Fibroblast of pulmonary artery (primary cell): ENCODE results near the gene MBOAT7.
"Not testable (repeated sequence)": the region's sequence is repeated elsewhere in the genome, so short reads cannot be mapped to it uniquely, and the experiment has no call there.

Experiments
- DNase-seq: peaks from one replicate; pipeline ENCODE4 v3.0.0-alpha.2; 2010; ENCODE audit warnings: low read depth
- H3K4me3 ChIP-seq: replicated peaks from 2 replicates; pipeline ENCODE4 v1.5.1; 2011; ENCODE audit warnings: low read depth, mild to moderate bottlenecking, control low read depth, low read length, moderate library complexity
- TF ChIP-seq, protein P1 (sequence below): IDR thresholded peaks from 2 replicates; pipeline ENCODE4 v1.5.1; 2011; ENCODE audit warnings: mild to moderate bottlenecking, control low read depth, low read length, inconsistent platforms; ENCODE audit errors: missing control alignments

Gene MBOAT7

DNA sequence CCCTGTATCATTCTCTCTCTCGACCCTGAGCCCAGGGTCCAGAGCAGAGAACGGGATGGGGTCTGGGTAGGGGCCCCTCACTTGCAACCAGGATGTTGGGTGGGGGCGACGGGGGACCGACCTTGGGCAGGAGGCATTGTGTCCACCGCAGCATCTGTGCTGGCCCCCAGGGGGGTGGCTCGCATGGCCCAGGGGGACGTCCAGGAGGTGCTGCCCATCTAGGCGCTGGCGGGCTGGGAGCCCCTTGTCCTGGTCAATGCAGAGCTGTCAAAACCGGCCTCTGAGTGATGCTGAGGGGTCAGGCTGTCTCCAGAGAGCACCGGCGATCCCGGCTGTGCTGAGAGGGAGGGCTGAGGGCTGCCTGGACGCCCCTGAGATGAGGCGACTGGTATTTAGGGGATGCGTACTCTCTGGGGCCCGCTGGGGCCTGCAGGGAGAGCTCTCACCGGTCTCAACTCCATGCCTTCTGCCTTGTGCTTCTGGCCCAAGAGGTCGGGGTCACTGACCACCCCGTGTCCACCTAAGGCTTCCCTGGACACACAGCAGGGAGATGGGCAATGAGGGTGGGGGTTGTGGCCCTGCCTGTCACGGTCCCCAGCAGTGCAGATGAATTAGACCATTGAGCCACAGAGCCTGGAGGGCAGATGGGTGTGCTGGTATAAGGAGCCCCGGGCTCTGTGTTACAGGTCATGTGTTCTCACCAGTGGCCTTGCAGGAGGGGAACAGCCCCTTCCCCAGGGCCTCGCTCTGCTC lies 19.9 kb upstream of the MBOAT7 start:
- TF ChIP-seq, protein P1, sequence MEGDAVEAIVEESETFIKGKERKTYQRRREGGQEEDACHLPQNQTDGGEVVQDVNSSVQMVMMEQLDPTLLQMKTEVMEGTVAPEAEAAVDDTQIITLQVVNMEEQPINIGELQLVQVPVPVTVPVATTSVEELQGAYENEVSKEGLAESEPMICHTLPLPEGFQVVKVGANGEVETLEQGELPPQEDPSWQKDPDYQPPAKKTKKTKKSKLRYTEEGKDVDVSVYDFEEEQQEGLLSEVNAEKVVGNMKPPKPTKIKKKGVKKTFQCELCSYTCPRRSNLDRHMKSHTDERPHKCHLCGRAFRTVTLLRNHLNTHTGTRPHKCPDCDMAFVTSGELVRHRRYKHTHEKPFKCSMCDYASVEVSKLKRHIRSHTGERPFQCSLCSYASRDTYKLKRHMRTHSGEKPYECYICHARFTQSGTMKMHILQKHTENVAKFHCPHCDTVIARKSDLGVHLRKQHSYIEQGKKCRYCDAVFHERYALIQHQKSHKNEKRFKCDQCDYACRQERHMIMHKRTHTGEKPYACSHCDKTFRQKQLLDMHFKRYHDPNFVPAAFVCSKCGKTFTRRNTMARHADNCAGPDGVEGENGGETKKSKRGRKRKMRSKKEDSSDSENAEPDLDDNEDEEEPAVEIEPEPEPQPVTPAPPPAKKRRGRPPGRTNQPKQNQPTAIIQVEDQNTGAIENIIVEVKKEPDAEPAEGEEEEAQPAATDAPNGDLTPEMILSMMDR = no peak
- H3K4me3 ChIP-seq = no peak overlapping the region
- no peak for DNase-seq

DNA sequence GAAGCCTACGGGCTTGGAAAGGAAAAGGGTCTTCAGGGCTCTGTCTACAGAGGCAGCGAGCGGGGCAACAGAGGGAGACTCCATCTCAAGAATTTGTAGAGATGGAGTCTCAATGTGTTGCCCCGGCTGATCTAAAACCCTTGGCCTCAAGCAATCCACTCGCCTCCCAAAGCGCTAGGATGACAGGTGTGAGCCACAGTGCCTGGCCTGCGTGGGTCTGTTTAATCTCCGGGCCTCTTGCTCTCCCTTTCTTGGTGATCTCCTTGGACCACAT lies 19.3 kb upstream of the MBOAT7 start:
- no peak overlapping the region for H3K4me3 ChIP-seq
- TF ChIP-seq, protein P1 = no peak
- DNase-seq = peak; percentile 30

DNA sequence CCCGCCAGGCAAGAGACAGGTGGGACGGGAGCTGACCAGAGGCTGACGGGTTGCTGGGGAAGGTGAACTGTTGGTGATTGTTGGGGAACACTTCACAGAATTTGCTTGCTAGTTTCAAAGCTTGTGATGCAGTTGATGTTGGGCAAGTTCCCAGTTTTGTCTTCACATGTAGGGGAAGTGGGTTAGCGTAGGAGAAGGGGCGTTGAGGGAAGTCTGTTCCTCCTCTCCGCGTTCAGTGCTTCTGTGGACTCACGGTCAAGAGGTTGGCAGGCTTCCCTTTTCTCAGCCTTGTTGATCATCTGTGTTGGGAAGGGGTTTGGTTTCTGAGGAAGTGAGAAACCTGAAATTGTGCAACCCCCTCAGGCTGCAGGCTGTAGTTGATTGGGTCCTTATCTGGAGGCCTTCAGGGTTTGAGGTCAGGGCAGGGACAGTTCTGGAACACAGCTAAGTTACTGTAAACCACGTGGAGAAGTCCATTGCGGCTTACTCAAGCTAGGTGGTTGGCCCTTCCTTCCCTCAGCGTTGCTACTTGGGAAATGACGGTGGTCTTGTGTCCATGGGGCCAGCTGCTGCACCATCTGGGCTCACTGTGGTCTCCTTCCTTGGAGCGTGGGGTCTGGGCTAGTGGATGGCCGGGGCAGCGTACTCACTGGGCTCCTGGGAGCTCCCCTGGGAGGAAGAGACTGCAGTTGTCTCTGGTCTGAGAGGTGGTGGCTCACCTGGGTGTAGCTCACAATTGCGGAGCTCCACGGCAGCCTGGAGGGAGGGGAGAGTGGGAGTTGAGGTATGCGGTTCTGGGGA lies 18.8 kb upstream of the MBOAT7 start:
- TF ChIP-seq, protein P1 = no peak
- peak; percentile 100 for DNase-seq
- H3K4me3 ChIP-seq = peak overlapping the region; percentile 24

DNA sequence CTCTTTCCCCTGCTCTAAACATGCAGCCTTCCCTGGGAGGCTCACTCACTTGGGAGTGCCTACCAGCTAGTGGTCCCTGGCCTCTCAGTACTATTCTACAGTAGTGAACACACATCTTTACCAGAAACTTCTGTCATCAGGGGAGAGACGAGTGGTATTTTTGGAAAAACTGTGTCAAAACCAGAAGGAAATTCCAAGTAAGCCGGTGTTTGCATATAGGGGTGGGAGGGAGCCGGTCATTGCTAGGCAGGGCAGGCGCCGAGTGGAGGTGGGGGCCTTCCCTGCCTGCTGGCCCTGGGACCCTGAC lies 18.2 kb upstream of the MBOAT7 start:
- DNase-seq = no peak
- H3K4me3 ChIP-seq = peak overlapping the region; percentile 24
- TF ChIP-seq, protein P1 = no peak

DNA sequence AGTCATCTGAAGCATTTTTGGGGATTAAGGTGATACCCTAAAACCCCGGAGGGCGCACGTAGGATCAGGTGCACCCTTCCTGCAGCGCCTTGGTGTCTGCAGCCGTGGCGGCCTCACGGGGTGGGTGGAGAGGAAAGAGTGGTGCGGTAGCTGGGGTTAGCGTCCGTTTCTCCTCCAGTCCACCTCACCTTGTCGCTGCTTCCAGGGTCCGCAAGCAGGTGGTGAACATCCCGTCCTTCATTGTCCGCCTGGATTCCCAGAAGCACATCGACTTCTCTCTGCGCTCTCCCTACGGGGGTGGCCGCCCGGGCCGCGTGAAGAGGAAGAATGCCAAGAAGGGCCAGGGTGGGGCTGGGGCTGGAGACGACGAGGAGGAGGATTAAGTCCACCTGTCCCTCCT lies 17.8 kb upstream of the MBOAT7 start:
- not testable (repeated sequence) for DNase-seq, H3K4me3 ChIP-seq

DNA sequence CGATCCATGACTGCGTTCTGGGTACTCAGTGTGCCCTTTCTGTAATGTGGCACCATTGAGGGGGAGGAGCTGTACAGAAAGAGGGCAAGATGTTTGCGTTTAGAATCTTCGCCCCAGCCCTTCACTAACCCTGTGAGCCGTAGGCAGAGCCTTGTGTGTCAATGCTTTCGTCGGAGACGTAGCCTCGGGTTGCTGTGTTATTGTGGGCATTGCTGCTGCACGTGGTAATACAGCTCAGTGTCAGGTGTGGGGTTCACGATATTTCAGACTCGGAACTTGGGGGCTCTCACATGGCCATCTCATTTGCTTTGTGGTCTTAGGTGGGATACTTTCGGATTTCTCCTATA lies 17.4 kb upstream of the MBOAT7 start:
- no peak for DNase-seq
- TF ChIP-seq, protein P1 = no peak
- no peak overlapping the region for H3K4me3 ChIP-seq

DNA sequence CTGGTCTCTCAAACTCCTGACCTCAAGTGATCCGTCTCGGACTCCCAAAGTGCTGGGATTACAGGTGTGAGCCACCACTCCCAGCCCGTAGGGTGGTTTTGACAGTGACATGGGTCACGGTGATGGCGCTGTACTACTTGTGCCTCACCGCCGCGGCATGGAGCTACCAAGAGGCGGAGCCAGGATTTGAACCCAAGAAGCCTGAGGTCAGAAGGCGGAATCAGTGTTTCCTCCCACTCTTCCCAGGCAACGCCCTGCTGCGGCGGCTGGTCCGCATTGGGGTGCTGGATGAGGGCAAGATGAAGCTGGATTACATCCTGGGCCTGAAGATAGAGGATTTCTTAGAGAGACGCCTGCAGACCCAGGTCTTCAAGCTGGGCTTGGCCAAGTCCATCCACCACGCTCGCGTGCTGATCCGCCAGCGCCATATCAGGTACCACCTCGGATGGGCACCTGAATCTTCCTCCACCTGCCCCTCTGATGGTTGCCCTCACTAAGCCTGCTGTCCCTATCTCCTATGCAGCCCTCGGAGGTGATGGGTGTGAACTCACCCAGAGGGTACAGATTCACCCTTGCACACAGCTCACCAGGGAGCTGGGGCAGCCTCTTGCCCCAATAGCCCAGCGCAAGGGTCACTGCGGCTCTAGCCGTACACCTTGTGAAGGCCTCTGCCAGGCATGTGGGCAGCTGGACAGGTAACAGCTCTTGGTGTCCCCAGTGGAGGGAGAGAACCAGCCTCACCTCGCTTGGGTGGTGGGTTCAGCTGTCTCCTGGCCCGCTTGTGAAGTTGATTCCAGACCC lies 16.9 kb upstream of the MBOAT7 start:
- no peak overlapping the region for H3K4me3 ChIP-seq
- DNase-seq = no peak
- TF ChIP-seq, protein P1 = no peak
